NT2/D1 (cell line): ENCODE measurements around the gene HSH2D.

ENCODE experiments used
- DNase-seq: peaks from one replicate; pipeline ENCODE4 v3.0.0-alpha.2; 2011; ENCODE audit warnings: low read depth, low spot score
- H3K27me3 ChIP-seq: 2 replicates; pipeline ENCODE4 v1.6.0; 2011; ENCODE audit warnings: mild to moderate bottlenecking; ENCODE audit not compliant: insufficient read length, insufficient read depth
- H3K36me3 ChIP-seq: 2 replicates; pipeline ENCODE4 v1.6.1; 2011; ENCODE audit warnings: mild to moderate bottlenecking, low read length, mixed read lengths; ENCODE audit not compliant: insufficient read depth, insufficient read length
- H3K4me1 ChIP-seq: 2 replicates; pipeline ENCODE4 v1.5.1; 2011; ENCODE audit not compliant: insufficient read depth, insufficient read length
- H3K4me3 ChIP-seq: 2 replicates; pipeline ENCODE4 v1.5.1; 2011; ENCODE audit warnings: low read depth; ENCODE audit not compliant: insufficient read length
- H3K9ac ChIP-seq: 2 replicates; pipeline ENCODE4 v1.6.0; 2011; ENCODE audit warnings: low read depth; ENCODE audit not compliant: insufficient read length
- H3K9me3 ChIP-seq: 2 replicates; pipeline ENCODE4 v1.5.1; 2011; ENCODE audit warnings: mild to moderate bottlenecking, low read length; ENCODE audit not compliant: insufficient read depth
- SUZ12 ChIP-seq: IDR thresholded peaks from 2 replicates; pipeline ENCODE4 v1.6.1; 2011; ENCODE audit not compliant: insufficient read length, insufficient read depth; ENCODE audit errors: extremely low read depth
- YY1 ChIP-seq: IDR thresholded peaks from 2 replicates; pipeline ENCODE4 v1.6.1; 2011; ENCODE audit not compliant: insufficient read length, insufficient read depth
- ZNF274 ChIP-seq: IDR thresholded peaks from 2 replicates; pipeline ENCODE4 v1.6.1; 2011; ENCODE audit warnings: mild to moderate bottlenecking, low read depth, low read length

HSH2D gene

GRCh38 chr19:16124953-16125352 is 18.5 kb upstream of the HSH2D start:
- DNase-seq: no peak
- peaks cover 2% of the 10 kb centered on the region for H3K4me1 ChIP-seq
- no peaks in the 10 kb centered on the region for H3K9me3 ChIP-seq
- H3K9ac ChIP-seq: no peak overlapping the region
- peaks cover 96% of the 10 kb centered on the region for H3K36me3 ChIP-seq
- no peak overlapping the region for H3K4me3 ChIP-seq
- H3K27me3 ChIP-seq: no peaks in the 10 kb centered on the region
- no peak for TF ChIP-seq SUZ12
- TF ChIP-seq ZNF274: no peak
- TF ChIP-seq YY1: no peak

GRCh38 chr19:16125737-16126495 is 17.6 kb upstream of the HSH2D start:
- Histone ChIP-seq H3K4me1 (peaks cover 2% of the 10 kb centered on the region), H3K9ac (no peak overlapping the region), H3K36me3 (peaks cover 99% of the 10 kb centered on the region), H3K4me3 (no peak overlapping the region), H3K9me3 (no peaks in the 10 kb centered on the region), H3K27me3 (no peaks in the 10 kb centered on the region)
- no peak for DNase-seq
- no peak for TF ChIP-seq ZNF274
- TF ChIP-seq YY1: no peak
- no peak for TF ChIP-seq SUZ12

GRCh38 chr19:16127080-16127479 is 16.4 kb upstream of the HSH2D start:
- H3K9ac ChIP-seq: no peak overlapping the region
- no peak overlapping the region for H3K4me3 ChIP-seq
- H3K36me3 ChIP-seq: peaks cover 99% of the 10 kb centered on the region
- DNase-seq: no peak
- H3K9me3 ChIP-seq: no peaks in the 10 kb centered on the region
- no peaks in the 10 kb centered on the region for H3K4me1 ChIP-seq
- TF ChIP-seq ZNF274: no peak
- TF ChIP-seq YY1: no peak
- no peak for TF ChIP-seq SUZ12
- H3K27me3 ChIP-seq: no peaks in the 10 kb centered on the region

GRCh38 chr19:16127776-16128371 is 15.6 kb upstream of the HSH2D start:
- Histone ChIP-seq H3K36me3 (peaks cover 99% of the 10 kb centered on the region), H3K9ac (no peak overlapping the region), H3K4me1 (no peaks in the 10 kb centered on the region), H3K27me3 (no peaks in the 10 kb centered on the region), H3K9me3 (no peaks in the 10 kb centered on the region), H3K4me3 (no peak overlapping the region)
- TF ChIP-seq SUZ12 (no peak), YY1 (no peak), ZNF274 (no peak)
- no peak for DNase-seq

DNA sequence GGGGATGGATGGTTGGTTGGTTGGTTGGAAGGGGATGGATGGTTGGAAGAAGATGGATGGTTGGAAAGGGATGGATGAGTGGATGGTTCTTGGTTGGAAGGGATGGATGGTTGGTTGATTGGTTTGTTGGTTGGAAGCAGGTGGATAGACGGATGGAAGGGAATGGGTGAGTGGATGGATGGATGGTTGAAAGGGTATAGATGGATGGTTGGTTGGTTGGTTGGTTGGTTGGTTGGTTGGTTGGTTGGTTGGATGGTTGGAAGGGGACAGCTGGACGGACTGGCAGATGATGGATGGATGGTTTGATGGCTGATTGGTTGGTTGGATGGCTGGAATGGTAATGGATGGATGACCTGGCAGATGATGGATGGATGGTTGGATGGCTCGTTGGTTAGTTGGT is 11.8 kb upstream of the HSH2D start:
- TF ChIP-seq YY1 (no peak), SUZ12 (no peak), ZNF274 (no peak)
- Histone ChIP-seq H3K36me3 (peaks cover 80% of the 10 kb centered on the region), H3K9me3 (no peaks in the 10 kb centered on the region), H3K9ac (no peak overlapping the region), H3K4me1 (no peaks in the 10 kb centered on the region), H3K27me3 (no peaks in the 10 kb centered on the region), H3K4me3 (no peak overlapping the region)
- DNase-seq: no peak

- no peaks in the 10 kb centered on the region for H3K9me3 ChIP-seq
- H3K9ac ChIP-seq: no peak overlapping the region
- TF ChIP-seq ZNF274 (no peak), SUZ12 (no peak), YY1 (no peak)
- peaks cover 59% of the 10 kb centered on the region for H3K36me3 ChIP-seq
- no peak for DNase-seq
- H3K27me3 ChIP-seq: no peaks in the 10 kb centered on the region
- H3K4me3 ChIP-seq: no peak overlapping the region
- H3K4me1 ChIP-seq: no peaks in the 10 kb centered on the region
These were observed 9.7 kb upstream of the HSH2D start for GRCh38 chr19:16133818-16134217.

DNA sequence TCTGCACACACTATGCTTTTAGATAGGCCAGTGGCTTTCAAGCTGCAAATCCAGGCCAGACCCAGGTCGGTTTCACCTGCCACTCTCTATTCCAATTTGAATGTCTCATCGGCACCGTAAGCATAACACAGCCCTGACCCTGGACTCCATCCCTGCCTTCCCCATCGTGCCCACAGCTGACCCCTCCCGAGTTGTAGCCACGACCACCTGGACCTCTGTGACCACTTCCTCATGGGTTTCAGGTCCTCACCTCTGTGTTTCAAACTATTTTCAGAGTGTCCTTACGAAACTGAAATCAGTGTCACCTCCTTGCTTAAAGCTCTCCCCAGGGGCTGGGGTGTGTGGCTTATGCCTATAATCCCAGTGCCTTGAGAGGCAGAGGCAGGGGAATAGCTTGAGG is 9.0 kb upstream of the HSH2D start:
- H3K4me1 ChIP-seq: no peaks in the 10 kb centered on the region
- H3K27me3 ChIP-seq: no peaks in the 10 kb centered on the region
- TF ChIP-seq ZNF274: no peak
- TF ChIP-seq YY1: no peak
- TF ChIP-seq SUZ12: no peak
- H3K36me3 ChIP-seq: peaks cover 52% of the 10 kb centered on the region
- H3K9me3 ChIP-seq: no peaks in the 10 kb centered on the region
- no peak for DNase-seq
- H3K4me3 ChIP-seq: no peak overlapping the region
- H3K9ac ChIP-seq: no peak overlapping the region
